Stimulated activated CD8-positive, alpha-beta memory T cell treated with anti-CD3 and anti-CD28 coated beads, Interleukin-15, amount 100 ng/mL, for 4 hours (primary cell): Measurements from ENCODE around the gene ADRM1.

Experiments
- DNase-seq, 2 donors: peaks; one replicate each; pipeline ENCODE4 v3.0.0-alpha.2; 2020; ENCODE audit warnings: low read depth in 2 of 2

Gene ADRM1

GRCh38 chr20:62310757-62311121 is 7.9 kb downstream of the ADRM1 start:
- no peak for DNase-seq

DNA sequence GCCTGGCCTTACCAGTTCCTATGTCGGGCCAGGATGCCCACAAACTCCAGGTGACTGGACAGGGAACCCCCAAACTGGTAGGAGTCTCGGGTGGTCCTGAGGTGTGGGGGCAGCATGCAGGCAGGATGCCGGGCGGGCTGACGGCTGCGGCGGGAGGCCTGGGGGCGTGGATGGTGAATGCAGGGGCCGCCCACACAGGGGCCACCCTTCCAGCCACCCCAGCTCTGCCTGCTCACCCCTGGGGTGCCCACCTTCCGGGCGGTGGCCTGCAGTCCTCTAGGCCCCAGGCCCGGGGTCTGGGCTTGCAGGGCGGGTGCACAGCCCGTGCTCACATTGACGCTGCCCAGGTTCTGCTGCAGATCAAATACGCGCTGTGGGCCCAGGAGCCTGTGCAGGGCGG is 8.4 kb downstream of the ADRM1 start:
- DNase-seq, result no peak

DNA sequence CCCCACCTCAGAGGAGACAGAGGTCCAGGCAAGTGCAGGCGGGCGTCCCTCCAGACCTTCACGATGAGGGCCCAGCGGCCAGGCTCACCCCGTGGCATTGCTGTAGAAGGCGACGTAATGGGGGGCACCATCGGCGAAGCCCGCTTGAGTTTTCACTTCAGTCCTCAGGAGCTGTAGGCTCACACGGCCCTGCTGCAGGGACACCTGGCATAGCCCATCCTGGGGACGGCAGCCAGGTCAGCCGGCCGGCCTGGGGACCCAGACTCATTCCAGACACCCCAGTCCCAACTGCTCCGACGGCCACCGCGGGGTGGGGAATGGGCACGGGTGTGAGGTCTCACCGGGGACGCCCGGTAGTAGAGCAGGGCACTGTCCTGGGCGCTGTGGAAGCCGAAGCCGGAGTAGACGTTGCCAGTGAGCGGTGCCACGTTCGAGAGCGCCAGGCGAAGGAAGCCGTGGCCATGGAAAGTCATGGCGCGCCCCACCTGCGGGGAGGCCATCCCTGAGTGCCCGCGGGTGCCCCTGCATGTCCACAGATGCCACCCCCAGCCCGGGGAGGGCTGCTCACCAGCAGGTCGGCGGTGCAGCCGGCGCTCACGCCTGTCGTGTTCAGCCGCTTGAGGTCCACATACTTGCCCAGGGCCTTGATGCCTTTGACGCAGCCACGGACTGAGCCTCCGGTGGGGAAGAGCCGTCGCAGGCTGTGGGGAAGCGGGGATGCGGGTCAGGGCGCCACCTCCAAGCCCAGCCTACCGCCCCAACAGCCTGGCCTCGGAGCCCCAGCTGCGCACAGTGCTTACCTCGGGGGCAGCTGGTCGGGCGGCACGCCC is 9.2 kb downstream of the ADRM1 start:
- DNase-seq, result no peak

DNA sequence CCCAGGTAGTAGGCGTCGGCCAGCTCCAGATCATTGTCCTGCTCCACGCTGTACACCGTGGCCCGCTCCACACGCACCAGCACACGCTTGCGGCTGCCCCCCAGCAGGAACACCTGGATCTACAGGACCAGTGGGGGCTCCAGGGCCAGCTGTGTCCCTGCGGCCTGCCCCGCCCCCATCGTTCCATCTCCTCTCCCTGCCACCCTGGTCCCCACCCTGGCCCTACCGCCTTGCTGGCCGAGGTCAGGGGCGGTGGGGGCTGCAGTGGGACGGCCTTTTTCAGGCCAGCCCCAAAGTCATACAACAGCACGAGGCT is 9.8 kb downstream of the ADRM1 start:
- no peak for DNase-seq

DNA sequence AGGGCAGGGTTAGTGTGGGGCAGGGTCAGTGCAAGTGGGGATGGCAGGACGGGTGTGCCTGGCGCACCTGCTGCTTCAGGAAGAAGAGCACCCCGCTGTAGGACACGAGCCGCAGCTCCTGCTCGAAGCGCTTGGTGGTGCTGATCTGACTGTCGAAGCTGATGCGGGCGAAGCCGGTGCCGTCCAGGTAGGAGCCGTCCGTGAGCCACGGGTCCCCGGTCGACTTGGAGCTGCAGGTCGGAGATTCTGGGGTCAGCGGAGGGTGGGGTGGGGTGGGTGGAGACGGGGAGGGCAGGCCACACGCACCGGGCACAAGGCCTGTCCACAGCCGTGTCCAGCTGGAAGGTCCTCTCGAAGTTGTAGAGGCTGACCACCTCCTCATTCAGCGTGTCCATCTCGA is 10.2 kb downstream of the ADRM1 start:
- DNase-seq, result no peak

- DNase-seq, result no peak
Observed at GRCh38 chr20:62313460-62314338, 10.9 kb downstream of the ADRM1 start.

DNA sequence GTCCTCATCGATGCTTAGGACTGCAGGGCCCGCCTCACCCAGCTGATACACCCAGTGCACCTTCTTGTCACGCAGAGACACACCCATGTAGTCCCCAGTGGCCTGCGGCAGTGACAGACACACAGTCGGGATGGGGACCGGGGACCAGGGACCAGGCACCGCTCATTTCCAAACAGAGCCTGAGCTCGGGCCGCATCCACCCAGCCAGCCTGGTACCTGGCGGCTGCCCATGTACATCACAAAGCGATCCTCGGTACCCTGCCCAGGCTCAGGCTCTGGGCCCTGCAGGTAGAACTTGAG is 11.5 kb downstream of the ADRM1 start:
- no peak for DNase-seq

- DNase-seq, result no peak
Observed at GRCh38 chr20:62314711-62315302, 12.0 kb downstream of the ADRM1 start.

DNA sequence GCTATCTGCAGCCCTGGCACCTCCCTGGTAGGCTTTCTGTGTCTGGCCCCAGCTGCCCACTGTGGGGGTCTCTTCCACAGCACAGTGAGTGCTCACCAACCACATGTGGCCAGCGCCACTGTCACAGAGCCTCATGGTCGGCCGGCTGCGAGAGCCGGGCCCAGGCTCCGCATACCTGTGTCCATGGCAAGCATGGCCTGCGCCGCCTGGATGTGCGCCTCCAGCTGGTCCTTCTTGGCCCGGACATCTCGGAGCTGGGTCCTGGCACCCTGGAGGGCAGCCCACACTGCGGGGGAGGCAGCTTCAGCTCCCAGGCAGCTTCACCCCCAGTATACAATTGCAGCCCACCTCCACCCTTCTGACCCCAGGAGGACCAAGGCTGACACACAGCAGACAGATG is 13.0 kb downstream of the ADRM1 start:
- no peak for DNase-seq

- DNase-seq, result no peak
Observed at GRCh38 chr20:62316331-62317166, 13.8 kb downstream of the ADRM1 start.

DNA sequence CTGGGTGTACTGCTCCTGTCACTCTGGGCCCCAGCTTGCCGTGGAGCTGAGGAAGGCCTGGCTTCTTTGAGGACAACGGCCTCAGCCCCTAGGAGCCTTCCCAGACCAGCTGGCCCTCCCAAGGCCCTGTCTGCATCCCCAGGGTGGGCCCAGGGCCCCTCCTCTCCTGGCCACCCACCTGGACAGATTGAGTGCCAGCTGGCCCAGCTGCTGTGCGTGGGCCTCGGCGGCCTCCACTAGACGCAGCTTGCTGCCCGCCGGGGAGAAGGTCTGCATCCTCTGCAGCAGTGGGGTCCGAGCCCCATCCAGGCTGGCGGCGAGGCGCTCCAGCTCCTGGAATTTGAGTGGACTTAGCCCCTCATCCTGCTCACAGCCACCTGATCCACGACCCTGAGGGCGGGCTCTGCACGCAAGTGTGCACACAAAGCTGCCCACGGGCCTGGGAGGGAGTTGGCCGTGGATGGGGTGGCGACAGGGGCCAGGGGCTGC is 14.4 kb downstream of the ADRM1 start:
- no peak for DNase-seq

DNA sequence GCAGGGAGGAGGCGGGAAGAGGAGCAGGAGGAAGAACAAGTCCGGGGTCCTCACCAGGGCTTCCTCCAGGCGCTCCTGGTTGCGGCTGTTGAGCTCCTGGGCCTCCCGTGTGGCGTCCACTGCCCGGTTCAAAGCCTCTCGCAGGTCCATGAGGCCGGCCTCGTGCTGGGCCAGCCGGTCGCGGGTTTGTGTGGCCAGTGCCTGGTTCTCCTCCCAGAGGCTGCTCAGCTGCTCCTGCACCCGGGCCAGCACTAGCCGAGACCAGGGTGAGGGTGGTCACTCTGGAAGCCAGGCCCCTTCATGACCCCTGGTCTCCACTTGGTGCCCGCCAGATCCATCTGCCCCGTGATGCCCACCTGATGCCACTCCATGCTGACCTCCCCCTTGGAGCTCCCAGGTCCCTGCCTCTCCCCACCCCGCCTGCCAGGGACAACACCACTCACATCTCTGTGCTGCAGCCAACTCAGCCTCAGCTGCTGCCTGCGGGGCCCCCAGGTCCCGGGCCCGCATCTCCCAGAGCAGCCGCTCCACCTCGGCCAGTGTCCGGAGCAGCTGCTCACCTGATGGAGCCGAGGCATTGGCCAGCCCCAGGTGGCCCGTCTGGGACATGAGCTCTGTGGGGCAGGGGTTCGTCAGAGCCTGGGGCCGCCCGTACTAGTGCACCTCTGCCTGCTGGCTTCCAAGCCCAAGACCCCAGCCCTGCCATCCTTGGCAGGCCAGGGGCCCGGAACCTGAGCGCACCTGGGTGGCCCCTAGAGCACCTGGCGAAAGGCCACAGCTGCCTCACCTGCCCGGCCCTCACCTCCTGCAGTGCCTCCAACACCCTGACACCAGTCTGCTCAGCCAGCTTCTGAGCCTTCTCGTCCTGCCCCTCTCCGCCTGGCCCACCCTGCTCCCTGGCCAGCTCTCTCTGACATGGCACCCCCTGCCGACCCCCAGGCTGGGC is 15.9 kb downstream of the ADRM1 start:
- no peak for DNase-seq

DNA sequence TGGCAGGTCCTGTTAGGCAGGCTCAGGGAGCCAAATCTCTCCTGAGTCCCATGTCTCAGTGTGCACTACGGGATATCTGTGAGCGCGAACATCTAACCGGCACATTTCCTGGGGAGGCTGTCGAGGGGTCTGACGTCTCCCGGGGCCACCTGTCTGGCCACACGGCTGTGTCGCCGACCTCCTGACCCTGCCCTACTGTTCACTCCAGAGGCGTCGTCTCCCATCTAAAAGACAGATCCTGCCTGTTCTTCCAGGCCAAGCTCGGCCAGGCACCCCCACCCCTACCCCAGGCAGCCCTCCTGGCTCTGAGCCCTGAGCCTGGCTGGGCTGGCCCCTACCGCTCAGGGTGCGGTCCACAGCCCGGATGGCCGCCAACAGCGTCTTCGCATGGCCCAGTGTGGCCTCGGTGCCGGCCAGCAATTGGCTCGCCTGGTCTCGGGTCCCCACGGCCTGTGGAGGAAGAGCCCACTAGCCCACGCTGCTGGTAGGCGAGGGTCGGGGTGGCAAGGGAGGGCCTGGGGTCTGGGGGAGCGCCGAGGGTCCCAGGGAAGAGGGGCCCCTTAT is 16.6 kb downstream of the ADRM1 start:
- DNase-seq, result no peak

DNA sequence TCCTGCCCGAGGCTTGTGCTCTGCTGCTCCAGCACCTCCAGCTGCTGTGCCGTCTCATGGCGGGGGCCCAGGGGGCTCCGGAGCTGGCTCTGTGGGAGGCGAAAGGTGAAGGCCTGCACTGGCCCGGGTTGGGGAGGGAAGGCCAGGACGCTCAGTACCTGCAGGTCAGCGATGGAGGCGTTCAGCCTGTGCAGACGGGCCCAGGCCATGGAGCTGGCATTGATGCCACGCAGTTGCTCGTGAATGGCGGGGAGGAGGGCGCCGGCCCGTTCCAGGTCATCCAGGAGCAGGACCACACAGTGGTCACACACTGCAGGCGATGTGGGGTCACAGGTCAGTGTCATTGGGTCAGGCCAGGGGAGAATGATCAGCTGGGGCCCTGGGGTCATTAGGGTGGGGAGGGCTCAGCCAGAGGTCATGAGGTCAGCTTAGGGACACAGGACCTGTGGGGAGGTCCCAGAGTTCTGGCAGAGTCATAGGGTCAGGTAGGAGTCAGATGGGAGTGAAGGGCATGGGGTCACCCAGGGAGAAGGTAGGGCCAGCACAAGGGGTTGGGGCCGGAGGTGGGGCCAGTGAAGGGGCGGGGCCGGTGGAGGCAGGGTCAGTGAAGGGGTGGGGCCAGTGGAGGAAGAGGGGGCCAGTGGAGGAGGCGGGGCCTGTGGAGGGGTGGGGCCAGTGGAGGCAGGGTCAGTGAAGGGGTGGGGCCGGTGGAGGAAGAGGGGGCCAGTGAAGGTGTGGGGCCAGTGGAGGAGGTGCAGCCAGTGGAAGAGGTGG is 18.0 kb downstream of the ADRM1 start:
- DNase-seq, result no peak

- no peak for DNase-seq
Observed at GRCh38 chr20:62321521-62321948, 18.7 kb downstream of the ADRM1 start.

- DNase-seq, result no peak
Observed at GRCh38 chr20:62321975-62322374, 19.2 kb downstream of the ADRM1 start.

DNA sequence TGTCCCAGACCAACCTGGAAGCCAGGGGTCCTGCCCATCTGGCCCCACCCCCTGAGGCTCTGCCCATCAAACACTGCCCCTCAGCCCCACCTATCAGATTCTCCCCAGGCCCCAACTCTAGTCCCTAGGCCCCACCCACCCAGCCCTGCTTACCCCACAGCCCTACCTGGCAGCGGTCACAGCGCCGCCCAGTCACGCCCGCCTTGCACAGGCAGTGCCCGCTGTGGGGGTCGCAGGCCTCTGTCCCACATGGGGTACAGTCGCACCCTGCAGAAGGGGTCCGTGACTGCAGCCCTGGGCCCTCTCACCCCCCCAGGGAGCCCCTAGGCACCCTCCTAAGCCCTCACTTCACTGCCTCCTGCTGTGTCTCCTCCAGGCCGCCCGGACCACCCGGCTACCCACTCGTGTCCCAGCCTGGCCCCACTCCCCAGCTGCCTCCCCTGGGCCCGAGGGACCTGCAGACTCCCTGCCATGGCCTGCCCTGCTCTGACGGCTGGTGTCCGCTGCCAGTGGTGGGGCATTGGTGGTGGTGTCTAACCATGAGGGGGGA is 19.8 kb downstream of the ADRM1 start:
- no peak for DNase-seq

DNA sequence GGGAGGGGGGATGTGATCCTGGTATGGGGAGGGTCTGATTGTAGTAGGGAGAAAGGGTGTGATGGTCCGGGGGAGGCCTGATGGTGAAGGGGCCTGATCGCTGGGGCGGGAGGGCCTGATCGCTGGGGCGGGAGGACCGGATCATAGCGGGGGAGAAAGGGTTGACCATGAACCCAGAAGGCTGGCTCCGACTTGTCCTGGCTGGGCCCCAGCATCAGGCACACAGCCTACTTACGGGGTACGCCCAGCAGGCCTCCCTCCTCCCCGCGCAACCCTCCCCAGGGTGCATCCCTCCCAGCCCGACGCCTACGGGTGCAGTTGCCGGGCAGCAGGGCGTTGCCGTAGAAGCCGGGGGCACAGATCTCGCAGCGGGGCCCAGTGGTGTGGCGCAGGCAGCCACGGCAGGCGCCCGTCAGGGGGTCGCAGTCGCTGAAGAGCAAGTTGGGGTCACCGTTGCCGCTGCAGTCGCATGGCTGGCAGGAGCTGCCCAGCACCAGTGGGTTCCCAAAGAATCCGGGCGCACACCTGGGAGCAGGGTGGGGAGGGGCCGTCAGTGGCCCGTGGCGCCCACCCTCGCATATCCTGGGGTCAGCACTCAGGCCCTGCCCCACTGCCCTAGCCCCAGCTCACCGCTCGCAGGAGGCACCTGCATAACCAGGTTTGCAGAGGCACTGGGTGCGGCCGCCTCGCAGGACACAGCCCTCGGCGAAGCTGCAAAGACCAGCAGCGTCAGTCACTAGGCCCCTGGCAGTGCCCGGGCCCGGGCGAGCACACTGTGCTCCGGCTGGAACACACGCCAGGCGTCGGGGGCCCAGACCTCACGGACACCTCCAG is 20.6 kb downstream of the ADRM1 start:
- no peak for DNase-seq
